MCF 10A (cell line): ENCODE measurements around the gene TRNP1. TPM values are rescaled to one million over a fixed set of nuclear protein-coding genes. Genes with fewer than 3 reads are reported as not detected.

Experiments
- BruUV-seq: library from RNA; stranded (reverse); fragments of 400-500 nt; replicated peaks from 2 replicates; lab custom pipeline; 2021; lab: Mats Ljungman, UMichigan
- CTCF ChIA-PET: fragments of 300-600 bp; sonication (Branson Sonifier 250); formaldehyde crosslinking; extraction: SDS; loops from one replicate; lab custom pipeline; 2021; ENCODE audit warnings: antibody characterized with exemption, inconsistent platforms; lab: Yijun Ruan, JAX
- POLR2A ChIA-PET: fragments of 300-600, 350-650 bp; sonication (Branson Sonifier 250); formaldehyde crosslinking; extraction: SDS; loops from one replicate; lab custom pipeline; 2020; ENCODE audit warnings: antibody characterized with exemption, inconsistent platforms; lab: Yijun Ruan, JAX
- DNase-seq: peaks from one replicate; pipeline ENCODE4 v3.0.0-alpha.2; 2018; ENCODE audit not compliant: unreplicated experiment
- H3K27ac Mint-ChIP-seq: one replicate; pipeline ENCODE4 v1.8.0; 2022; ENCODE audit warnings: mild to moderate bottlenecking, low read depth, mixed read lengths; ENCODE audit not compliant: unreplicated experiment
- H3K27me3 Mint-ChIP-seq: one replicate; pipeline ENCODE4 v1.8.0; 2022; ENCODE audit warnings: mixed read lengths; ENCODE audit not compliant: insufficient read depth, unreplicated experiment
- H3K36me3 Mint-ChIP-seq: one replicate; pipeline ENCODE4 v1.8.0; 2022; ENCODE audit warnings: mild to moderate bottlenecking, moderate library complexity, mixed read lengths; ENCODE audit not compliant: insufficient read depth, unreplicated experiment
- H3K4me1 Mint-ChIP-seq: one replicate; pipeline ENCODE4 v1.8.0; 2022; ENCODE audit warnings: mixed read lengths; ENCODE audit not compliant: insufficient read depth, unreplicated experiment
- H3K4me3 Mint-ChIP-seq: one replicate; pipeline ENCODE4 v1.8.0; 2022; ENCODE audit warnings: mild to moderate bottlenecking, moderate library complexity, mixed read lengths; ENCODE audit not compliant: unreplicated experiment
- H3K9me3 Mint-ChIP-seq: one replicate; pipeline ENCODE4 v1.8.0; 2022; ENCODE audit warnings: mixed read lengths; ENCODE audit not compliant: unreplicated experiment
- CTCF ChIP-seq: fragments of 200-600 bp; IDR thresholded peaks from one replicate; pipeline ENCODE4 v1.8.0; 2022; ENCODE audit warnings: antibody characterized with exemption, mild to moderate bottlenecking; ENCODE audit not compliant: unreplicated experiment
- intact Hi-C: fragments of 100-400 bp; cut with micrococcal nuclease; formaldehyde crosslinking; loops from 2 replicates; pipeline ENCODE4 v1.14.1; 2022
- total RNA-seq: library from RNA; stranded (reverse); gene quantifications from 2 replicates; pipeline ENCODE4 v1.2.3, GENCODE V29; 2022

Gene TRNP1
- total RNA-seq, 1 experiment from 2014 or later, result 59.2 TPM

DNA sequence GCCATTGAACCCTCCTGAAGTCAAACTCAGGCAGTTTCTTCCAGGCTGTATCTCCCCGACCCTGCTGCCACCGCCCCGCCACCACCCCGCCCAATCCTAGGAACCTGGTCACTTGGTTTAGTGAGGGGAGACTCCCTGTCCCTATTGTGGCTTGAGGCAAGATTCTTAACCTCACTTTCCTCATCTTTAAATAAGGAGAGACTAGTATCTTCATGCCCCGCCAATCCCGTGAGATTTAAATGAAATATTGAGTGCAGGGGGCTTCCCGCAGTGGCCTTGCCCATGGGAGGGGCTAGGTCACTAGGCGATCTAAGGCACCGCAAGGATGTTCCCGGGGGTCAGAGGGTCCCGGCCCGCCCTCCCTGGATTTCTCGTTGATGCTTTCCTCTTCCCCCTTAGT is 34.2 kb upstream of the TRNP1 start:
- Mint-ChIP-seq H3K4me3 (peak overlapping the region; percentile 91), H3K27ac (peak overlapping the region; percentile 85), H3K9me3 (no peaks in the 10 kb centered on the region), H3K4me1 (peaks cover 34% of the 10 kb centered on the region), H3K27me3 (no peaks in the 10 kb centered on the region), H3K36me3 (peaks cover 10% of the 10 kb centered on the region)
- no peak for TF ChIP-seq CTCF
- no TSS peak for BruUV-seq
- ChIA-PET CTCF (interaction anchor here (0.9 kb wide), 1 partner anchor 23 kb away, joined by 3 read pairs; no protein-coding TSS in a partner anchor), POLR2A (interaction anchor here (0.9 to 5.7 kb wide), 7 partner anchors 9 to 65 kb away, joined by 3 to 160 read pairs (median 14); partner anchors contain the start of genes GPATCH3, TENT5B and TRNP1)
- intact Hi-C loops, result no loop called here
- DNase-seq, result no peak

DNA sequence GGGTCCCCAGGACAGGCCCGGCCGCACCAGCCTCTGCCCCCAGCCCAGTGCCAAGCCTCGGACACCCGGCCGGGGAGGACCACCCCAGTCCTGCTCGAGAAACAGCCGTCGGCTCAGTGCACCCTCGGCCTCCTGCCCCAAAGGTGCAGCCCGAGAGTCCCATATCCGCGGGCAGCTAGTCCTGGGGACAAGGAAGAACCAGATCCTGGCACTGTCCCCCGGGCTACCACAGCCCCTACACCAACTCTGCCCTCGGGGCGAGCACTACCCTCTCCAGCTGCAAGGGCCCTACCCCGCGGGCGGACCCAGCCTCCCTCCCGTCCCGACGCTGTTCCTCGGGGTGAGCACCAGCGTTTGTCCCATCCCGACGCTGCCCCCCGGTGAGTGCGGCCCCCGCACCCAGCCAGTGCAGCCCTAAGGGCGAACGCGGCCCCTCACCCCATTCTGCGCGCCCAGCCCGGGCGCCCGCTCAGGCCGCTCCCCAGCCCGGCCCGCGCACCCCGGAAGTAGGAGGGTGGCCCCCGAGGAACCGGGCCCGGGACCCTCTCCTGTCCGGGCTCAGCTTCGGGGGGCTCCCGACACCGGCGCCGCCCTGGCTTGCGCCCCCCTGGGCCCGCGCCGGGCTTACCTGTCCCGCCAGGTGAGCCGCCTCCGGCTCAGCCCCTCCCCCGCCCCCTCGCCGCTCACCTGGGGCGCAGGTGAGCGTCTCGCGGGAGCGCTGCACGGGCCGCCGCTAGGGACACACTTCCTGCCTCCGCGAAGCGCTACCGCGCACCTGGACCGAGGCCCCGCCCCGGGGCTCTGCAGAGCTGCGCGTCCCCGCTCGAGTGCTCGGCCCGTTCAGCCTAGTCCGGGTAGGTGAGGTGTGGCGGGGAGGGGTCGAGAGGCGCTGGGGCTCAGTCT is 33.5 kb upstream of the TRNP1 start, which contains the start of gene KDF1:
Gene KDF1 (minus strand): TSS at position 747 of the 903 bp plus-strand sequence. CDS start 8,088 bp downstream, outside the sequence.
- Mint-ChIP-seq H3K4me1 (peaks cover 36% of the 10 kb centered on the region), H3K27me3 (no peaks in the 10 kb centered on the region), H3K4me3 (peak within 1 kb of the TSS; percentile 91), H3K36me3 (peaks cover 10% of the 10 kb centered on the region), H3K27ac (peak within 1 kb of the TSS; percentile 85), H3K9me3 (no peaks in the 10 kb centered on the region)
- POLR2A ChIA-PET, result interaction anchor here (0.7 to 5.7 kb wide), 22 partner anchors 9 to 429 kb away, joined by 3 to 160 read pairs (median 6); partner anchors contain the start of genes GPATCH3, GPN2, NUDC and TENT5B
- no TSS peak for BruUV-seq
- TF ChIP-seq CTCF, result peak; percentile 15
- CTCF ChIA-PET, result interaction anchor here (0.6 to 1.0 kb wide), 7 partner anchors 22 to 711 kb away, joined by 3 to 5 read pairs (median 3); no protein-coding TSS in a partner anchor
- intact Hi-C loops, result no loop called here
- DNase-seq, result peak; percentile 80

- POLR2A ChIA-PET, result interaction anchor here (0.7 to 5.7 kb wide), 24 partner anchors 9 to 1753 kb away, joined by 3 to 160 read pairs (median 5); partner anchors contain the start of genes GPATCH3, GPN2, NUDC and TENT5B
- Mint-ChIP-seq H3K4me3 (peak overlapping the region; percentile 91), H3K27ac (peak overlapping the region; percentile 85), H3K36me3 (peaks cover 10% of the 10 kb centered on the region), H3K27me3 (no peaks in the 10 kb centered on the region), H3K4me1 (peaks cover 36% of the 10 kb centered on the region), H3K9me3 (no peaks in the 10 kb centered on the region)
- no peak for TF ChIP-seq CTCF
- intact Hi-C loops, result no loop called here
- CTCF ChIA-PET, result interaction anchor here (0.6 to 1.2 kb wide), 8 partner anchors 35 to 712 kb away, joined by 3 to 5 read pairs (median 3); no protein-coding TSS in a partner anchor
- no TSS peak for BruUV-seq
- no peak for DNase-seq
Measured at GRCh38 chr1:26960625-26960966, 32.9 kb upstream of the TRNP1 start.

GRCh38 chr1:26961826-26962225 is 31.7 kb upstream of the TRNP1 start:
- ChIA-PET POLR2A (interaction anchor here (0.9 to 5.7 kb wide), 19 partner anchors 12 to 460 kb away, joined by 3 to 160 read pairs (median 6); partner anchors contain the start of genes GPATCH3, GPN2, NUDC and SFN), CTCF (interaction anchor here (0.7 to 1.2 kb wide), 3 partner anchors 15 to 1070 kb away, joined by 3 read pairs; no protein-coding TSS in a partner anchor)
- intact Hi-C loops, result no loop called here
- Mint-ChIP-seq H3K27ac (peak overlapping the region; percentile 85), H3K4me1 (peaks cover 41% of the 10 kb centered on the region), H3K27me3 (no peaks in the 10 kb centered on the region), H3K36me3 (peaks cover 7% of the 10 kb centered on the region), H3K4me3 (peak overlapping the region; percentile 91), H3K9me3 (no peaks in the 10 kb centered on the region)
- peak; percentile 90 for DNase-seq
- BruUV-seq, result no TSS peak
- TF ChIP-seq CTCF, result no peak
